NB4 (cell line): ENCODE results near the gene MPP4.

ENCODE experiments used
- DNase-seq: peaks from one replicate; pipeline ENCODE4 v3.0.0; 2010; ENCODE audit warnings: low read depth
- H3K4me3 ChIP-seq: one replicate; pipeline ENCODE4 v1.5.1; 2011; ENCODE audit warnings: mild to moderate bottlenecking, low read depth, low read length, moderate library complexity
- CTCF ChIP-seq: IDR thresholded peaks from one replicate; pipeline ENCODE4 v1.5.1; 2012; ENCODE audit warnings: low read depth, low read length
- MAX ChIP-seq: IDR thresholded peaks from 2 replicates; pipeline ENCODE4 v1.6.1; 2011; ENCODE audit warnings: low read depth, low read length
- MYC ChIP-seq: IDR thresholded peaks from 2 replicates; pipeline ENCODE4 v1.6.1; 2011; ENCODE audit warnings: low read depth, low read length
- POLR2A ChIP-seq: IDR thresholded peaks from 2 replicates; pipeline ENCODE4 v1.6.1; 2011; ENCODE audit warnings: mild to moderate bottlenecking; ENCODE audit not compliant: insufficient read length; ENCODE audit errors: extremely low read depth

The MPP4 gene

GRCh38 chr2:201698588-201699226, at the start of gene MPP4:
Gene MPP4, minus strand, starts transcription at chr2:201698644. Its CDS starts 4,690 bp downstream, at chr2:201693954.
- no peak for TF ChIP-seq POLR2A
- TF ChIP-seq CTCF, result no peak
- no peak for TF ChIP-seq MAX
- no peak for TF ChIP-seq MYC
- H3K4me3 ChIP-seq, result no peak within 1 kb of the TSS
- no peak for DNase-seq

- no peak overlapping the region for H3K4me3 ChIP-seq
- DNase-seq, result no peak
- TF ChIP-seq MYC, result no peak
- no peak for TF ChIP-seq MAX
- TF ChIP-seq POLR2A, result no peak
- no peak for TF ChIP-seq CTCF
Measured at GRCh38 chr2:201746551-201746950, 48.1 kb upstream of the MPP4 start.

GRCh38 chr2:201735486-201735885, 37.0 kb upstream of the MPP4 start:
- no peak for TF ChIP-seq POLR2A
- no peak for TF ChIP-seq MYC
- TF ChIP-seq MAX, result no peak
- no peak for TF ChIP-seq CTCF
- DNase-seq, result no peak
- no peak overlapping the region for H3K4me3 ChIP-seq

- H3K4me3 ChIP-seq, result no peak overlapping the region
- DNase-seq, result no peak
- TF ChIP-seq POLR2A (no peak), MYC (no peak)
Measured at GRCh38 chr2:201734111-201734510, 35.7 kb upstream of the MPP4 start.

GRCh38 chr2:201733544-201733943, 35.1 kb upstream of the MPP4 start:
- no peak for DNase-seq
- no peak for TF ChIP-seq POLR2A
- TF ChIP-seq MAX, result no peak
- TF ChIP-seq CTCF, result no peak
- H3K4me3 ChIP-seq, result no peak overlapping the region

GRCh38 chr2:201730651-201731285, 32.3 kb upstream of the MPP4 start:
- no peak overlapping the region for H3K4me3 ChIP-seq
- no peak for DNase-seq
- TF ChIP-seq POLR2A (no peak), MAX (no peak), CTCF (no peak), MYC (no peak)
